ENCODE data around the gene COLEC12.

DNA sequence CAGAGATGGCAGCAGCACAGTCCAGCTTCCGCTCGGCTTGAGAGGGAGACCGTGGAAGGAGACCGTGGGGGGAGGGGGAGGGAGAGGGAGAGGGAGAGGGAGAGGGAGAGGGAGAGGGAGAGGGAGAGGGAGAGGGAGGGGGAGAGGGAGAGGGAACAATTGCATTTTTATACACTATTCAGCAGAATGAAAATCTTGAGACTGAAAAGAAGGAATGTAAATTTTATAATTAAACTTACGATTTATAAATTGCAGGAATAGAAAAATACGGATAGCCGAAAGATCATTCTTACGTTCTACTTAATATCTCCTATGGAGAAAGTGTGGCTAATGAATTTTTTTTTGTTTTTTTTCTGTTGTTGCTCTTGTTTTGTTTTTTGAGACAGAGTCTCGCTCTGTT lies 12.5 kb upstream of the COLEC12 start:
- TF ChIP-seq, protein P1, sequence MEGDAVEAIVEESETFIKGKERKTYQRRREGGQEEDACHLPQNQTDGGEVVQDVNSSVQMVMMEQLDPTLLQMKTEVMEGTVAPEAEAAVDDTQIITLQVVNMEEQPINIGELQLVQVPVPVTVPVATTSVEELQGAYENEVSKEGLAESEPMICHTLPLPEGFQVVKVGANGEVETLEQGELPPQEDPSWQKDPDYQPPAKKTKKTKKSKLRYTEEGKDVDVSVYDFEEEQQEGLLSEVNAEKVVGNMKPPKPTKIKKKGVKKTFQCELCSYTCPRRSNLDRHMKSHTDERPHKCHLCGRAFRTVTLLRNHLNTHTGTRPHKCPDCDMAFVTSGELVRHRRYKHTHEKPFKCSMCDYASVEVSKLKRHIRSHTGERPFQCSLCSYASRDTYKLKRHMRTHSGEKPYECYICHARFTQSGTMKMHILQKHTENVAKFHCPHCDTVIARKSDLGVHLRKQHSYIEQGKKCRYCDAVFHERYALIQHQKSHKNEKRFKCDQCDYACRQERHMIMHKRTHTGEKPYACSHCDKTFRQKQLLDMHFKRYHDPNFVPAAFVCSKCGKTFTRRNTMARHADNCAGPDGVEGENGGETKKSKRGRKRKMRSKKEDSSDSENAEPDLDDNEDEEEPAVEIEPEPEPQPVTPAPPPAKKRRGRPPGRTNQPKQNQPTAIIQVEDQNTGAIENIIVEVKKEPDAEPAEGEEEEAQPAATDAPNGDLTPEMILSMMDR (IDR thresholded peaks at IDR 0.05) = no peak
- no peak for TF ChIP-seq POLR2A (IDR thresholded peaks at IDR 0.05)

All from lower leg skin (tissue), 3 donors.